NCI-H82 treated with DMSO at 0.1 percent for 48 hours (cell line): Measurements from ENCODE around the gene FAM163B.
"Not testable (repeated sequence)": the region's sequence is repeated elsewhere in the genome, so short reads cannot be mapped to it uniquely, and the experiment has no call there.

Experiments used
- DNase-seq: peaks from one replicate; lab custom pipeline; 2025; ENCODE audit not compliant: unreplicated experiment; lab: John Stamatoyannopoulos, UW

Gene FAM163B

DNA sequence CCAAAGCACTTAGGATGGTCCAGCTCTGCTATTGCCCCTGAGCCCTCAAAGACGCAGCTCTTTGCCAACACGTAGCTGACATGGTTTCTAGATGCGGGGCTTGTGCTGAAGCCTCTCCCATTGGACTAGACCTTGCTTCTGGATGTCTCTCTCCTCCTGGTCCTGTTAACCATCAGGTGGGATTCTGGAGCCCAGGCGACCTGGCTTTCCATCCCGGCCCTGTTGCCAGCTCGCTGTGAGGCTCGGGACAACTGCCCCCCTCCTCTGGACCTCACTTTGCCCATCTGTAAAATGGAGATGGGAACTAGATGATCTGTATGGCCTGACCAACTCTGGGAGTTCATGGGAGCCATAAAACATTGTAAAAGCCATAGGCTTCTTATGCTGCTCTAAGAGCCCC, 31.0 kb upstream of the FAM163B start:
- no peak for DNase-seq

DNA sequence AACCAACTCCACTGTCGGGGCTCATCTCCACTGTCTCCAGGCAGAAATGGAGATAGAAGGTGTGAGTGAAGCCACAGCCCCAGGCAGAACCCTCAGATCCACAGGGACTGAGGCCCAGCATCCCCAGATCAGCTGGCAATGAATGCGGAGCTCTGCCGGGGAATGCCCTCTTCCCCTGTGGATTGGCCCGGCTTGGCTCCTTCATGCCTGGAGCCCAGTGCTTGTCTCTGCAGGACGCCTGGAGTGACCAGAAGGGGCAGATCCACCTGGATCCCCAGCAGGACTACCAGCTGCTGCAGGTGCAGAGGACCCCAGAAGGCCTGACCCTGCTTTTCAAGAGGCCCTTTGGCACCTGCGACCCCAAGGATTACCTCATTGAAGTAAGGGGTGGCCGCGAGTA, 30.4 kb upstream of the FAM163B start:
- no peak for DNase-seq

DNA sequence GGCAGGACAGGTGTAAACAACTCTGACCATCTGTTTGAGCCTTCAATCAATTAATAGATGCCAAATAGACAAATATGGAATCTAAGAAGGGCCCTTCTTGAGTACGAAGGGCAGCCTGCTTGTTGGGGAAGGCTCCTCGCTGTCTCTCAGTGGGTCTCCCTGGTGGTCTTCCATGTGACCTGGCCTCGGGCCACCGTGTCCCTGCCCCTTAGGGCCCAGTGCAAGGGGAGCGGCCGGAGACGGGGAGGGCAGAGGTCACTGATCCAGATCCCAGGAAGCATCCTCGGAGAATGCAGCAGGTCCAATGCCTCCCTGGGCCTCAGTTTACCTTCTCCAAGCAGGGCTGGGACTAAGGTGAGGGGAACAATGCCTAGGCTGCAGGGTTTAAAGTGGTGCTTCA, 29.5 kb upstream of the FAM163B start:
- no peak for DNase-seq

DNA sequence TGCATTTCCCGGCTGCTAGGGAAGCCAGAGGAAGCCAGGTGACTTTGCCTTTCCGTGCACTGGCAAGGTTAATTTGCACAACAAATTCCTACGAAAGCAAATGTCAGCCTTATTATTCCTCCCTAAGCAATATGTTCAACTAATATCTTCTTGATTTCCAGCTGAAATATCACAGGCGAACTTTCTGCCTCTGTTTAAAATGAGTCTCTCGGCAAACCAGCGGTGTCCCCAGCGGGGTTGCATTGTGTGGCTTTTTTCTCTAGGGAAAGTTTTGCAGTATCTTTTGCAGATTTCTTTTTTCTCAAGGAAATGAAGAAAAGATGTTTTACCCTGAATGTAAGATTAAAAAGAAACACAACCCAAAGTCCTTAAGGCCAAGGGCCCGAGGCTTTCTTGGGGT, 28.9 kb upstream of the FAM163B start:
- DNase-seq: no peak

DNA sequence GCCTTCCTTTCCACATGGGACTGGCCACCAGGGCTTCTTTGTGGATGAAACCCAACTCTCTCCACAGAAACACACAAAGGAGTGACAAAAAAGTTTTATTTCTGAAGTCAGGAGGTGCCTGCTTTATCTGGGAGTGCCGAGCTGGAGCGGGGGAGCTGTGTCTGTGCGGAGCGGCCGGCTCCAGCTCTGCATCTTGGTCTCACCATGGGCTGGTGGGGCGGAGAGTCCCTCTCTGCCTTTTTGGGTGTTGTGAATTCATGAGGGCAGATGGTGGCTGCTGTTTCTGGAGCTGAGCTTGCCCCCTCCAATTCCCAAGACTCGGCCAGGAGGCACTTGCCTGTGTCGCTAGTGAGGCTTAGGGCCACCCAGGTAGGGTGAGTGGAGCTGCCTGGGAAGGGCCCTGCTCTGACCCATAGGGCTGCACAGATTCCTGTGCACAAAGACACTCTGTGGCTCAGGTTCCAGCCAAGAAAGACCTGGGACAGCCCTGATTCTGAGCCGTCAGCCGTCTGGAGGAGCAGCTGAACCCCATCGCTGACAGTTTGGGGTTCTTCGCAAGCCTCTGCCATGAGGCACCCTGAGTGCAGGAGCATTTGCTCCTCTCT, 28.4 kb upstream of the FAM163B start:
- DNase-seq: no peak

DNA sequence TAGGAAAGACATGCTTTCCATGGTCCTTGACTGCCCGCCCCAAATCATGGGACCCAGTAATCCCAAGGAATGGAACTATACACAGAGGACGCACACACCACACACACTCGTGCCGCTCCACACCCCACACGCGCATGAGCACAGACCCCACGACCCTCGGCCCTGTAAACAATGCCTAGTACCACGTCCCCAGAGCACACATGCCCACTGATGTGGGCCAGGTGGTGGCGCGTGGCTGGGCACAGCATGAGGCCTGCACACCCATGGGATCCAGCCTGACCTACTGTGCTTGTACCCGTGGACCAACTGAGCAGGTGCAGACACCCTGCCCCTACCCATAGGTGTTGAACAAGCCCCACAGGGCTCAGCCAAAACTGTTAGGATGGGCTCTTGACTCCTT, 27.7 kb upstream of the FAM163B start:
- no peak for DNase-seq

DNA sequence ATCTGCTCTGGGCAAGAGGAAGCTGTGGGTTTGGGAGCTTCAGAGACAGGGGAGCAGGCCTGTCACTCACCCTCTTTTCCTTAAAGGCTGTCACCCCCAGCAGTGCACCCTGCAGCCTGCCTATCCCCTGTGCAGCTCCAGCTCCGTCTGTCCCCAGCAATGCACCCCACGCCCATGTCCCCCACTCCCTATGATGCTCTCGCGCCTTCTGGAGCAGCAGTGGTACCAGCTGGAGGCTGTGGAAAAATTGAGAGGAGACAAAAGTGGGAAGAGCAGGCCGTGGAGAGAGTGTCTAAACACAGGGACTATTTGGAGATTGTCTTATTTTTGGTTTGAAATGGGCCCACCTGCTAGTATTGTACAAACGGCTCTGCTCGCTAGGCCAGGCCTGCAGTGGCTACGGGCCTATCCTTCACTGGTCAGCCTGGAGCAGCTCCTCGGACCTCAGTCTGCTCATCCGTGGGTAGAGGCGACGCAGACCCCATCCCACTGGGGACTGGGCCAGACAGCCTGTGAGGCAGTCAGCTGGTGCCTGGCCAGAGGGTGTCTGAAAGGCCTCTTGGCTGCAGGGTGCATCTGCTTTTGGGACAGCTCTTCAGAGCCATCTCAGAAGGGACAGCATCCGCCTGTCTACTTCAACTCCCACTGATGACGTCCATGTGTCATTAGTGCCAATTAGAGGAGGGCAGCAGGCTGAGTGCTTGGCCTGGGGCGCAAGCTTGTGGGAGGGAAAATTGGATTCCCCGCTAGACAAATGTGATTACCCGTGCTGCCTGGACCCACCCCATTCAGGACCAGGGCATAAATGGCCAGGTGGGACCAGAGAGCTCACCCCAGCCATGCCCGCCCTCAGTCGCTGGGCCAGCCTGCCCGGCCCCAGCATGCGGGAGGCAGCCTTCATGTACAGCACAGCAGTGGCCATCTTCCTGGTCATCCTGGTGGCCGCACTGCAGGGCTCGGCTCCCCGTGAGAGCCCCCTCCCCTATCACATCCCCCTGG, 26.6 kb upstream of the FAM163B start, which contains the start of gene DBH:
Gene DBH, plus strand, starts transcription at position 831 of the 999 bp plus-strand sequence. Its CDS starts 9 bp downstream, at position 840.
- DNase-seq: peak; percentile 8

DNA sequence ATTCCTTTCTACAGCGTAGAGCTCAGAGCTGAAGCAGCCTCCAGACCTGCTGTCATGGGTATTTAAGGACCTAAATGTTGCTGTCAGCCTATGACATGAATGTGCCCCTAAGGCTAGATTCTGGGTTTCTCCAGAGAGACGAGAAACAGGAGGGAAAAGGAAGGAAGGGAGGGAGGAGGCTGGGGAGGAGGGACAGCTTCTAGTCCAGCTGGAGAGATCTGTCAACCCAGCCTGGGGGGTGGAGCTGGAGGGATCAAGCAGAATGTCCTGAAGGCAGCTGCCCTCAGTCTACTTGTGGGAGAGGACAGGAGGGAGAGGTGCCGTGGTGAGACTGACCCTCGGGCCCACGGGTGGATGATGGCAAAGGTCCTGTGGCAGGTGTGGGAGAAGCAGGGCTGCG, 25.9 kb upstream of the FAM163B start:
- DNase-seq: no peak

DNA sequence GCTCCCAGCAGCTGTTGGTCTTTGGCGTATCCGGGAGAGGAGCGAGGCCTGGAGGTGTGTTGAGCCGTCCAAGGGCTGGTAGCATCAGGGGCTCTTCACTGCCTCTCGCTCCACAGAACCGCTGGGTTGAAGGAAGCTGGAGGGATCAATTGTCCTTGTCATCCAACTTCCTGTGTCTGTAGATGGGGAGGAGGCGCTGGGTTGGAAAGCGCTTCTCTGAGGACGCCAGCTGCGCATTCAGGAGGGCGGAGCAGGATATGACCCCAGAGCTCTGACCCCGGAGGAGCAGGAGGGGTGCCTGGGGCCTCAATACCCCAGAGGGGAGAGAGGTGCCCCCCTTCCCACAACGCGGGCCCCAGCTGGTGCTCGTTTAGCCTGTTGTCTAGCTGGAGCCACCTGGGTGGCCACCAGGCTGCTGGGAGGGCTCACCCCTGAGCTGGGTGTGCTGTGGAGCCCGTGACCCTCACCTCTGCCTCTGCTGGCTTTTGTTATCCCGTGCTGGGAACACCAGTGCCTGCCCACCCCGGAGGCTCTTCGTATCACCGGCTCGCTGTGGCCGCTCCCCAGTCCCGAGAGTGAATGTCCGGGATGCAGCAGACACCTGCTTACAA, 25.0 kb upstream of the FAM163B start:
- no peak for DNase-seq

DNA sequence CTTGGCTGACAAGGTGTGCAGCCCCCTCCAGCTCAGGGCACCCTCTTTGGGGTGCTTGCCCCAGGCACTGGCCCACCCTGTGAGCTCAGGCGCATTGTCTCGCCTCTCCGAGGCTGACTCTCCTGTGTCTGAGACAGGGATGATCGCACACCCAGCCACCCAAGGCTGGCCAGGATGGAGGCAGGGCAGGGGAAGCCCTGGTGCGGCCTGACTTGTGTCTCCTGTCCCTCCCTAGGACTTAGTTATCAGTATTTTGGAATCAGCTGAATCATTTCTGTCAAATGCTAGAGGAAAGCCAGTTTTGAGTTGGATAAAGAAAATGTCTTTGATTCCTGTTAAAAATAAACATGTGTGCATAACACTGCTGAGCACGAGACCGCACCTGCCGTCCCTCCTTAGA, 24.5 kb upstream of the FAM163B start:
- no peak for DNase-seq

DNA sequence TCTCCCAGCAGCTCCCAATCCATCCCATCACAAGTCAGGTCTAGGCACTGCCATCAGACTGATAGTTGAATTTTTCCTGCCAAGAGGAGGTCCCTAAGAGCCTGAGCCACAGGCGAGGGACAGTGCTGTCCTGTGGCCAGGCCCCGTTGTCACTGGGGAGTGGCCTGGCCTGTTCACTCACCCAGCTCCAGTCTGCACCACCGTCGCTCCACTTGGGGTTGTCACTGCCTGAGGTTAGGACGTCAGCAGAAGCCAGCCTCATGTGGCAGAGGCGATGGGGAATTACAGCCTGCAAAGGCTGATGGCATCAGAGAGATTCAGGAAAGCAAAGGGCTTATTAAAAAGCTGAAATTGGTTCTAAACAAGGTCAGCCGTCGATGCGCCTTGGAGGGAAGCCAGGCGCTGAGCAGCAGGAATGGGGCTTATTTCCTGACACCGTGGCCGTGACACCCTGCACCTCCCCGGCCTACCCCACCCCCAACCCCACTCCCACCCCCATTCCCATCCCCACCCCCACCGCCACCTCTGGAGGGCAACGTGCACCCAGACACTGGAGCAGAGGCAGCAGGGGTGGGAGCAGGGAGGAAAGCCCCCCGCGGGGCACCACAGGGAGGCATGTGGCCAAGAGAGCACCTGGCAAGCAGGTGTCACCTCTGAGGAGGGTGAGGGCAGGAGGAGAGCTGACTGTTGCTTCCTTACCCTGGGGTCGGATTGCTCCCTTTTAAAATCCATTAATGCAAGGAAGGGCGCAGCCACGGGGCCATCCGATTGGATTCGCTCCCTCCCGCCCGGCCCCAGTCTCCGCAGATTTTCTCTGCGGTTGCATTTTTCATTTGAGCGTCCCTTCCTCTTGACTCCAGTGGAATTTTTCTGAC, 23.9 kb upstream of the FAM163B start:
- no peak for DNase-seq

DNA sequence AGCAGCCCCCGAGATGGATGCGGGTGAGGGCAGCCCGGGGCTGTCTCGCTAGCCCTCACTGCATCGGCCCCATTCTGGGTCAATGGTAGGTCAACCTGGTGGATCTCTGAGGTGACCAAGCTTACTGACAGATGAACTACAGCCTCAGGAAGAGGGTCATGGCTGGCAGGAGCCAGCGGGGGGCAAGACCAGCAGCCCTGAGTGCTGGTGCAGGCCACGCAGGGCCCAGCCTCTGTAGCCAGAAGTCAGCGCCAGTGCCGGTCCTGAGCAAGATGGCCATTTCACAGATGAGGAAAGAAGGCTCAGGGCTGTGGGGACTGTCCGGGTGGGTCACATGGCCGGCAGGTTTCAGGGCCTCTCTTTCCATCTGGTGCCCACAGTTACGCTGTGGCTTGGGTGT, 21.9 kb upstream of the FAM163B start:
- DNase-seq: no peak

DNA sequence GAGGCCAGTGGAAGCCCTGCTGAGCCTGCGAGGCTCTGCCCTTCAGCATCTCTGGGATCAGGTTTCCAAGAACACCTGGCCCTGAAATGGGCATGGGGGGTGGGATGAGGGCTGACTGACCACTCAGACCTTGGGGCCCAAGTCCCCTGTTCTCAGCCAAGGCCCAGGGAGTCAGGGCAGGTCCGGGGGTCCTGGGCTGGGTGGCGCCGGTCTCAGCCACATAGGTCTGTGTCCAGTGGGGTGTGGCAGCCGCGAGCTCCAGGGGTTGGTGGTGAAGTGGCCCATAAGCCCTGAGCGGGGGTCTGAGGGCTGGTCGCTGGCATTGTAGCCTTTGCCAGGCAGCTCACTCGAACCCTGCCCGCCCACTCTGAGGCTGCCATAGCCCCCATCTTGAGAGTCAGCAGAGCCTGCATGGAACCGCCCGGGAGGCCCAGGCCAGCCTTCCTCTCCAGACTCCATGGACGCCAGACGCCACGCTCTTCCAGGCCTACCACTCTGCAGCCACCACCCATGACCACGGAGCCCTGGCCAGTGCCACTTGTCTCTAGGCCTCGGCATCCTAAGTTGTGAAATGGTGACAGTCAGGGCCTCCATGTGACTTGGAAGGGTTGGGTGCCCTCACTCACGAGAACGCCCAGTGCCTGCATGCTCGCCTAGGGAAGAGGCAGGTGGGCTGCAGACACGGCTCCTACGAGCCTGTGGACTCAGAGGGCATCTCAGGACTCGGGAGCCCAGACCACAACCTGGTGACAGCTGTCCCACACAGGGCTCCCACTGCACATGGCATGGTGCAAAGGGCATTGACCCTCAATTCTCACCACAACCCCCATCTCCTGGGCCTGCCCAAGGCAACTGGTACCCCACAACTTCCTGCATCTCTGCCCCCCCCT, 20.3 kb upstream of the FAM163B start:
- DNase-seq: no peak

DNA sequence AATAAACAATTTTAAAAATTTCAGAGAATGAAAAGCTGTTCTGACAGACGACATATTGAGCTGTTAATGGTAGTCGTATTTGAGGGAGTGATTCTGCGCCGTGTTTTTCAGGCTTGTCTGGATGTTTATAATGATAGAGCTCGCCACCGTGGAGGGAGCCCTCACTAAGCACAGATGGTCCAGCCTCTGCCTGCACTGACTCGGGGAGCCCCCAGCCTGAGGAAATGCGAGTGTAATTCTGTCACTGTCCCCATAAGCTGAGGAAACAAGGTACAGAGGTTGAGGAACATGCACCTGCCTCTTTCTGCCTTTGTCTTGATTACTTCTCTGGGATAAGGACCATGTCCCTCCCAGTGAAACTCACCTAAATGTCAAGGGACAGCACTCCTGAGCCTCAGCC, 19.6 kb upstream of the FAM163B start:
- DNase-seq: no peak

DNA sequence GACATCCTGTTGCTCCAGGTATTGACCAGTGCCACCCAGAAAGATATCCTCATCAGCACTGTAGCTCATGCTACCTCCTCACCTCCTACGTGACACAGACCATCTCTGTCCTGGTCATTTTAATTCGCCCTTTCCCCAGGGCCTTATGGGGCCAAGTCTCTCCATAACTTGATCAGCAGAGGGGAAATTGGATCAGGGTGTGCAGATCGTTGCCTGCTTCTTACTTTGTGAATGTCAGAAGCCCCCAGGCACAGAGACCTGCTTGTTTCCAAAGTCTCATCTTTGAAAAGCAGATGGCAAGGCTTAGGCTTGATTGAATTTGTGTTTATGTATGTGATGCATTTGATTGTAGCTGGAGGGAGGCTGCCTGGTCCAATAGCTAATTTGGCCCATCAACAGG, 18.2 kb upstream of the FAM163B start:
- no peak for DNase-seq

DNA sequence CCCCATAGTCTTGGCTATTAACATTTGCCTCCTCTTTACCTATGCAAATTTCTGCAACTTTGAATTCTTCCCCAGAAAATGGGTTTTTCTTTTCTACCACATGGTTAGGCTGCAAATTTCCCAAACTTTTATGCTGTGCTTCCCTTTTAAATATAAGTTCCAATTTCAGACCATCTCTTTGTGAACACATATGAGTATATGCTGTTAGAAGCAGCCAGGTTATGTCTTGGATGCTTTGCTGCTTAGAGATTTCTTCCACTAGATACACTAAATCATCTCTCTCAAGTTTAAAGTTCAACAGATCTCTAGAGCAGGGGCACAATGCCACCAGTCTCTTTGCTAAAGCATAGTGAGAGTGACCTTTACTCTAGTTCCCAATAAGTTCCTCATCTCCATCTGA, 16.8 kb upstream of the FAM163B start:
- DNase-seq: not testable (repeated sequence)

DNA sequence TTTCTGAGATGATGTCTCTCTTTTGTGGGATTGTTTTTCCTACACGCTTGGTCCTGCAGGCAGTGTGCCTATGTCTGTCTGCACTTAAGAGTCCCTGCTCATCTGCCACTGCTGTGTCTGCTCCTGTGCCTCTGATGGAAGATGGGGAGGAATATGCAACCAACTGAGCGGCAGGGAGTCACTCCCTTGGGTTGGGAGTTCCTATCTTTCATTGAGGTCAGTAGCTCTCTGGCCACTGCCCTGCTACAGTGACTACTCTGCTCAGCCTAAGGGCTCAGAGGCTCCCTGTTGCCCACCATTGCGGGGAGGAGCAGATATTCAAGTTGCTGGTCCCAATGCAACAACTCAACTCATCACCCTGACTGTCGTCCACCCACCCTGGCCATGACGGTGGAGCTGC, 13.4 kb upstream of the FAM163B start:
- no peak for DNase-seq

DNA sequence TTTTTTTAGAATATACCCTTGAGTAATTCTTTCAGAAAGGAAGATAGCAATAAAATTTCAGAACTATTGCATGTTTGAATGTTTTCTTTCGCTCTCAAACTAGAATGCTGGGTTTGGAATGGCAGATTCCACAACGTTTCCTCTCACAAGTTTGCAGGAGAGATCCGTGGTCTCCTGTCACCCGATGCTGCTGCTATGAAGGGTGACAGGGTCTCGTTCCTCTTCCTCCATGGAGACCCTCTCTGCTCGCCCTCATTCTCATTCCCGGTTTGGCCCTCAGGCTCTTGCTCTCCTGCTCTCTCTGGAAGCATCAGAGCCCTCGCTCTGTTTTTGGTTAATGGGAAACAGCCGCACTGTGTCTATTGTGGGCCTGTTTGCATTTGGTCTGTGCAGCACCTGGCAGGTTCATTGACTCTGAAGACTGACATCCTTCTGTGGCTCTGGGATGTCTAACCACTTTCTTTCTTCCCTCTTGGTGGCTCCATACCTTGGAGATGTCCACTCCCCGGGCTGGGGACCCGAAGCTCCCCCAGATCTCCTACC, 12.6 kb upstream of the FAM163B start:
- no peak for DNase-seq

DNA sequence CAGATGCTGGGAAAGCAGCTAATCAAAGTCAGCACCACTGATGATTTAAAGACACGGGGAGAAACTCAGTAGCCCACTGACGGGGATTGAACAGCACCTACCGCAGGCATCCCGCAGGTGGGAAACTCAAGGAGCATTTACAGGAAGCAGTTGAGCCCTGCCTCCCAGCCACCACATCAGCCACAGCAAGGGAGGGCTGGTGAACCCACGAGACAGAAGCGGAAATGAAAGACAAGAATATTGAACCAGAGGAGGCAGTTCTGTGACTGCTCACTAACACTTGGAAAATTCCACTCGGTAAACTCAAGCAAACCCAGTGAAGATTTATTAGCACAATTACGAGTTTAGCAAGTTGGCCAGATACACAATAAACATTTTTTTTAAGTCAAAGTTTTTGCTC, 10.6 kb upstream of the FAM163B start:
- no peak for DNase-seq

DNA sequence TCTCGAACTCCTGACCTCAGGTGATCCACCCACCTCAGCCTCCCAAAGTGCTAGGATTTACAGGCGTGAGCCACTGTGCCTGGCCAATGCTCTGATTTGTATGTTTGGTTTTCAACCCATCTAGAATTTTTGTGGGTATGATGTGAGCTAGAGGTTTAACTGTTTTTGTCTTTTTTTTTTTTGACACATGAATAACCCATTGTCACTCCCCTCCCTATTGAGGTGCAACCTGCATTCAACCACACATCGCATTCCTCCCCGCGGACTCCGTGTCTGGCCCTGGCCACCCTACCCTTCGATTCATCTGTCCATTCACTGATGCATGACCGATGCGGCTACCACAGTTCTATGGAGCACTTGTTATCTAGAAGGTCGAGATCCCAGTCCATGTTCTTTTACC, 9.5 kb upstream of the FAM163B start:
- no peak for DNase-seq
